ENCODE data around the gene CNIH2. TPM values are rescaled to one million over a fixed set of nuclear protein-coding genes. Genes with fewer than 3 reads are reported as not detected.

The CNIH2 gene
- total and polyA plus RNA-seq, 9 of the 15 experiments (the other 6 are each of a cell fraction or from before 2014, with no cell fraction given), result 0.26 to 0.89 (median 0.40) TPM; not detected in 4

DNA sequence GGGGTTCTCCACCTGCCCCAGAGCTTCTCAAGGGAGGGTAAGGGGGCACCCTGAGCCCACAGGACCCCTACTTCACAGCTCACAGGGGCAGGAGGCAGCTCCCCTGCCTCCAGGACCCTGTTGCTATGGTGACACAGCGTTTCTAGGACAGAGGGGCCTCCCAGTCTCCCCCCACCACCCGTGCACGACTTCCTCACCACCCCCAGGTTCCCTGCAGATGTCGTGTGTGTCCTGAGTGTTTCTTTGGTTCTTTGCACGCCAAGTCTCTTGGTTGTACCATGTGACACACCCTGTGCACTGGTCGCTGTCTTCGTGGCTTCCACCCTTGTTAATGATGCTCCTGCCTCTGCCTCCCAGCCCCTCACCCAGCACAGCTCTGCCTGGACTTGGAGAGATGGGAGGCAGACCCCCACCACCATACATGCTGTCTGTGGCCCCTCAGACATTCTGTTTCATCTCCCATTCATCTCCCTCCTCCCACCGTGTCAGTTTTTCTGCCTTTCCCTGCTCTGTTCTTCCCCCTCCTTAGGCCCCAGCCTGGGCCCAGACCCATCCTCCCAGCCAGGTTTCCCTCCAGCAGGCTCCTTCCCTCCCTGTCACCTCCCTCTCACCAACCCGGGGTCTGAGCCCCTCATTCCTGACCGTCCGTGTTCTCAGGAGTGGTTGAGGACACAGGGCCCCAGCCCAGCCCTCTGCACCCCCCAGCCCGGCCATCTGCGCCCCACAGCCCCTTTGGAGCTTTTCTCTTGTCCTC lies 34.0 kb upstream of the CNIH2 start:
- Histone ChIP-seq H3K27ac (ENCODE audit: extremely low read depth, low read depth, low read length) (no peak overlapping the region), H3K9me3 (replicated peaks; ENCODE audit: control insufficient read depth, insufficient read depth, low read depth, low read length) (no peaks in the 10 kb centered on the region), H3K27me3 (ENCODE audit: control insufficient read depth in 2 of 2, insufficient read depth in 2 of 2, low read length in 2 of 2) (no peaks in the 10 kb centered on the region), H3K79me2 (ENCODE audit: control insufficient read depth, insufficient read depth, low read length) (no peaks in the 10 kb centered on the region), H4K20me1 (replicated peaks; ENCODE audit: control insufficient read depth, insufficient read depth, low read length) (peaks cover 5% of the 10 kb centered on the region; the same call in 1 of the 2 replicates), H3K4me2 (ENCODE audit: insufficient read depth, low read length) (no peak overlapping the region), H2AFZ (ENCODE audit: low read depth, low read length) (no peak overlapping the region), H3K4me1 (replicated peaks in 1 of 2; ENCODE audit: control insufficient read depth in 2 of 2, insufficient read depth in 2 of 2, low read length in 2 of 2) (peaks cover 0 to 3% of the 10 kb centered on the region in 2 experiments; a peak in 1 of 5 replicates), H3K36me3 (ENCODE audit: control insufficient read depth, insufficient read depth, low read length) (peaks cover 15% of the 10 kb centered on the region; the same call in 1 of the 3 replicates), H3K9ac (ENCODE audit: insufficient read depth in 1 of 2, low read depth in 2 of 2, low read length in 2 of 2) (peak overlapping the region in 1 of 2 experiments; percentile 29; a peak in 2 of 4 replicates), H3K4me3 (no peak overlapping the region), H3K9me1 (ENCODE audit: control insufficient read depth, insufficient read depth, low read length) (no peaks in the 10 kb centered on the region)
- intact Hi-C loops (cut with micrococcal nuclease), result no loop called here
- ChIA-PET CTCF (ENCODE audit: low intra/inter-chr PET ratio) (no interaction called here), POLR2A (no interaction called here)
- ATAC-seq, result no peak
- in situ Hi-C loops (cut with MboI), result no loop called here
- TF ChIP-seq U2AF1 (optimal IDR thresholded peaks at IDR 0.05; ENCODE audit: low read depth, low read length), result no peak
- no peak for TF ChIP-seq ZNF311 (CRISPR knock-in tag; IDR thresholded peaks at IDR 0.05)
- peak; percentile 58 for TF ChIP-seq RFX1 (IDR thresholded peaks at IDR 0.05)
- no peak for DNase-seq (ENCODE audit: extremely low read depth in 1 of 4, low spot score in 3 of 4)
- BruUV-seq (replicated peaks), result TSS peak; percentile 31
- FAIRE-seq, result no peak
- WGBS (ENCODE audit: insufficient coverage, low coverage, missing lambda C conversion rate), result 55% methylated on average over 8 of the region's 13 CpGs

- intact Hi-C loops (cut with micrococcal nuclease) (no loop called here), in situ Hi-C loops (cut with MboI) (no loop called here)
- ChIA-PET POLR2A (interaction anchor here (0.6 to 3.4 kb wide), 4 partner anchors 10 to 166 kb away, joined by 3 to 22 read pairs (median 3); no protein-coding TSS in a partner anchor), CTCF (ENCODE audit: low intra/inter-chr PET ratio) (no interaction called here)
- 36% methylated on average over 4 of the region's 4 CpGs for WGBS (ENCODE audit: insufficient coverage, low coverage, missing lambda C conversion rate)
- no peak overlapping the region for H2AFZ ChIP-seq (ENCODE audit: low read depth, low read length)
- FAIRE-seq (no peak), DNase-seq (ENCODE audit: extremely low read depth in 1 of 4, low spot score in 3 of 4) (no peak), ATAC-seq (no peak)
- H4K20me1 ChIP-seq (replicated peaks; ENCODE audit: control insufficient read depth, insufficient read depth, low read length), result peaks cover 7% of the 10 kb centered on the region; the same call in 1 of the 2 replicates
- no peaks in the 10 kb centered on the region for H3K9me1 ChIP-seq (ENCODE audit: control insufficient read depth, insufficient read depth, low read length)
- H3K36me3 ChIP-seq (ENCODE audit: control insufficient read depth, insufficient read depth, low read length), result peaks cover 2% of the 10 kb centered on the region; the same call in 1 of the 3 replicates
- H3K4me3 ChIP-seq, result no peak overlapping the region
- H3K79me2 ChIP-seq (ENCODE audit: control insufficient read depth, insufficient read depth, low read length), result no peaks in the 10 kb centered on the region
- H3K9ac ChIP-seq (ENCODE audit: insufficient read depth in 1 of 2, low read depth in 2 of 2, low read length in 2 of 2), result no peak overlapping the region
- no peak overlapping the region for H3K27ac ChIP-seq (ENCODE audit: extremely low read depth, low read depth, low read length)
- H3K4me2 ChIP-seq (ENCODE audit: insufficient read depth, low read length), result no peak overlapping the region
- 0 out of 5 replicates have a peak, but pooled peaks cover 0 to under 1% of the 10 kb centered on the region in 2 experiments for H3K4me1 ChIP-seq (replicated peaks in 1 of 2; ENCODE audit: control insufficient read depth in 2 of 2, insufficient read depth in 2 of 2, low read length in 2 of 2)
- TF ChIP-seq SMARCC2 (IDR thresholded peaks at IDR 0.05; ENCODE audit: low read depth) (no peak), HIVEP1 (CRISPR knock-in tag; IDR thresholded peaks at IDR 0.05) (no peak), MBD2 (IDR thresholded peaks at IDR 0.05; ENCODE audit: borderline replicate concordance, low read depth) (no peak), ZNF165 (CRISPR knock-in tag; IDR thresholded peaks at IDR 0.05; ENCODE audit: borderline replicate concordance) (no peak), GATA2 (CRISPR knock-in tag; IDR thresholded peaks at IDR 0.05) (no peak), PTBP1 (IDR thresholded peaks at IDR 0.05; ENCODE audit: low read depth, low read length) (no peak), ARHGAP35 (IDR thresholded peaks at IDR 0.05; ENCODE audit: partially characterized antibody) (no peak)
- no peaks in the 10 kb centered on the region for H3K9me3 ChIP-seq (replicated peaks; ENCODE audit: control insufficient read depth, insufficient read depth, low read depth, low read length)
- H3K27me3 ChIP-seq (ENCODE audit: control insufficient read depth in 2 of 2, insufficient read depth in 2 of 2, low read length in 2 of 2), result no peaks in the 10 kb centered on the region
- no TSS peak for BruUV-seq (replicated peaks)
These were observed 30.7 kb upstream of the CNIH2 start for GRCh38 chr11:66247295-66247694.

All from K562 (cell line).